Stimulated activated CD8-positive, alpha-beta memory T cell treated with anti-CD3 and anti-CD28 coated beads, Interleukin-4, amount 100 ng/mL, for 24 hours (primary cell): ENCODE data around the gene NUDT15.
"Not testable (repeated sequence)": the region's sequence is repeated elsewhere in the genome, so short reads cannot be mapped to it uniquely, and the experiment has no call there.

Experiments
- DNase-seq: peaks from one replicate; pipeline ENCODE4 v3.0.0-alpha.2; 2020; ENCODE audit warnings: low read depth

Gene NUDT15

GRCh38 chr13:48037346-48038173 lies at the start of gene NUDT15:
Gene NUDT15 (plus strand): TSS chr13:48037726. CDS start chr13:48037747, 21 bp downstream.
- peak; percentile 87 for DNase-seq

DNA sequence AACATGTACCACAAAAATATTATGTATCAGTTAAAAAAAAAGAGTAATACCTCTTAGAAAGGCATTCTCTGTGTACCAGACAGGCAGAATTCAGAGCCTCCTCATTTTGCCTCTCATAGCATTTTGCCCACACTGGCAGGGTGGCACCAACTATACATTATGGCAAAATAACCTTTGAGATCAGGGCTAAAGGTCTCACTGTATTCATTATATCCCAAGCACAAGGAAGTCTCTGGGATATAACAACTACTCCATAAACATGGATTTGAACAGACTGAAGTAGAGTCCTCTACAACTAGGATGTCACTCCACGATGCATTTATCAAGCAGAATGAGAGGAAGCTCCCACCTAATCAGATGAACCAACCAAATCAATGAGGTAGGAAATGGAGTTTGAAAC lies 47.1 kb upstream of the NUDT15 start:
- DNase-seq, result no peak

DNA sequence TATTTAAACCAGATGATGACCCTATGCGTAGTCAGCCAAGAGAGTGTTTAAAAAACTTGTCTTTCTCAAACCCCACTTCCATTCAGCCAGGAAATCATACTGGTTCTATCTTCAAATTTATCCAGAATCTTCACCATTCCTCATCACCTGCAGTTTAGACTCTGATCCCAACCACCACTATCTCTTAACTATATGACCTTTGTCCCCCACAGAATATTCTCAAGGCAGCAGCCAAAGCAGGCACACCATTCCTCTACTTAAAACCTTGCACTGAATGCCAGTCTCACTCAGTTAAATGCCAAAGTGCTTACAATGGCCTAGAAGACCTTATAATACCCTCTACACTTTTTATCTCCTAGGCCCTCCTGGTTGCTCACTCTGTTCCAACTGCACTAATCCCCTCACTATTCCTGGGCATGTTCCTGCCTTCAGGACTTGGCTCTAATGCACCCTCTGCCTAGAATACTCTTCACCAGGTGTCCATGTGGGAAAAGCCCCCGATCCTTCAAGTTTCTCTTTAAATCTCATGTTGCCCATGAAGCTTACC lies 46.5 kb upstream of the NUDT15 start:
- DNase-seq, result no peak

DNA sequence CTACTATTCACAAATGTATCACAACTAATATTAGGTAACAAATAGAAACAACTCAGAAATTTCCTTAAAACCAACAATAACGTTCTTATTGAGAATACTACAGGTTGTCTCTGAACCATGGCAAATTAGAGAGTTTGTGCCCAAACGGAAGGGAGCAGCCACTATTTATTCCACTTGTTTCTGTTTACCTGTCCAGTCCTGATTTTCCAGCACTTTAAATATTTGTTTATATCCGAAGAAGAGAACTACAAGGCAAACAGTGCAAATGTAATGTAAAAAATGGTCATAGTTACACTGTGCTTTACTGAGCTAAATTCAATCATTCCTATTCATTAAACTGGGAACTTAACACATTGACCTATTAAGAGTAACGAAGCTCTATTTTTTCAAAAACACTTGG lies 45.7 kb upstream of the NUDT15 start:
- DNase-seq, result no peak

DNA sequence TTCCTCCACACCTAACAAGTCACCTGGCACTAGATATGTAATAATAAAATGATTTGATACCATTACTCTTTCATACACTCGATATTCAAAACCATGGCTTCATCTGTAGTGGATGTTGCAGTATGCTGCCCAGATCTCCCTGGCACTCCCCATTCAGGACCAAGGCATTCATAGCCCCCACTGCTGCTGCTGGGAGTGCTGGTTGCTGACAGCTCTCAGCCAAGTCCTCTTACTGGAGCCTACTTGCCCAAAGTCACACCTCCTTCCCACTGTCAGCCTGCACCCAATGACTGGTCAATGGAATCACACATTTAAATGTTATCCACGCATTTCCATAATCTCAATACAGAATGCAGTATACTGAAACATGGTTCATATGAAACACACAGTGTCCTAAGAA lies 40.1 kb upstream of the NUDT15 start:
- no peak for DNase-seq

- DNase-seq, result no peak
Observed at GRCh38 chr13:47999973-48000372, 37.6 kb upstream of the NUDT15 start.

DNA sequence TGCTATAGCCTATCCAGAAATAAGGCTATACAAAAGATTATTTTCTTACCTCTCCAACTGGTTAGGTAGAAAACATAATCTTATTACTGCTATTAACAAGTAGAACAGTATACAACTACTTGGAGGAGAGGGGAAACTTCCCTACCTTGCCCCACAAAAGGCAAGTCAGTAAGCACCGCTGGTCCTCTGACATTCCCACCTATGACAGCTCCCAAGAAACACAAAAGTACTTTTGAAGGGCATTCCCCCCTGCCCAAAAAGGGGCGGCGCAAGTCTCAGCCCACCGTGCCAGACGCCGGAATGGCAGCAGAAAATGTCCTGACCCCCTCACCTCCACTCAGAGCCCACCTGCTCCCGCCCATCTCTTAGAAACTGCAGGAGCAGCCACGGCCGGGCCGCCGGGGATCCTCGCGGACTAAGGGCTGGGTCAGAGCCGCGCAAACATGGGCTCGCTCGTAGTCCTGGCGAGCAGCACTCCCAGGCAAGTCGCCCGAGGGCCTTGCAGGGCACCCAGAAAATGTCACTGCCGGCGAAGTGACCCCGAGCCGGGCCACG lies 36.9 kb upstream of the NUDT15 start:
- peak; percentile 7 for DNase-seq

DNA sequence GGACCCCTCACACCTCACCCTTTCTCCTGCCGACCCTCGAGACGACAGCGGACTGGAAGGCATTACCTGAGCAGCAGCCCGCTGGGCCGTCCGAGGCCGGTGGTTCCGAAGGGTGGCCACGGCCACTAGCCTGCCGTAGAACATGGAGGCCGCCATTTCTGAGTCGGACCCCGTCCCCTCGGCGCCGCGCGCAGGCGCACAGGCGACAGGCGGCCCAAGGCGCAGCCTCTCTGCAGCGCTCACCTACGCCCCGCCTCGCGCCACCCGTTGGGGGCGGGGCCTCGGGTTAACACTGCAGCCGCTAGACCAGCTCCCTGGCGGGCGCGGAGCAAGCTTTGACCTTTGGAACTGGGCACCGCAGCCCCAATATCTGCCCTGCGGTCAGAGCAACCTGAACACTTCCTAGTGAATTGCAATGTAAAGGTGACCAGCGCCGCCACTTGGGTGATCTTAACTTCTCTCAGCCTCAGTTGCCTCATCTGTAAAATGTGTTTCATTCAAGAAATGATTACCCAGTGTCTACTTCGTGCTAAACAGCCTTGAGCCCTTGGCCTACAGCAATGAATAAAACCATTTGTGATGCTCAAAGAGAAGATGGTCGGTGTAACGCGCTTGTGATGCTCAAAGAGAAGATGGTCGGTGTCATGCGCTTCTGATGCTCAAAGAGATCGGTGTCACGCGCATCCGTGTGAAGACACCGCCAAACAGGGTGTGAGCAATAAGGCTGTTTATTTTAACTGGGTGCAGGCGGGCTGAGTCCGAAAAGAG lies 36.2 kb upstream of the NUDT15 start, which contains the start of gene SUCLA2:
Gene SUCLA2 (minus strand): TSS at position 160 of the 768 bp plus-strand sequence. CDS start 4 bp downstream, at position 156.
- DNase-seq, result peak; percentile 89

DNA sequence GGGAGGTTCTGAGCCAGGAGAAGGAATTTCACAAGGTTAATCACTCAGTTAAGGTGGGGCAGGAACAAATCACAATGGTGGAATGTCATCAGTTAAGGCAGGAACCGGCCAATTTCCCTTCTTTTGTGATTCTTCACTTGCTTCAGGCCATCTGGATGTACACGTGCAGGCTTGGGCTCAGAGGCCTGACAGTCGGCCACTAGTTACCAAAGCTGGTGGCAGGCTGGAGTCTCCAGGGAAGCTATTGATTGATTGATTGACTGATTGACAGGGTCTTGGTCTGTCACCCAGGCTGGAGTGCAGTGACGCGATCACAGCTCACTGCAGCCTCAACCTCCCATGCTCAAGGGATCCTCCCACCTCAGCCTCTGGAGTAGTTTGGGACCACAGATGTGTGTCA lies 35.5 kb upstream of the NUDT15 start:
- not testable (repeated sequence) for DNase-seq

DNA sequence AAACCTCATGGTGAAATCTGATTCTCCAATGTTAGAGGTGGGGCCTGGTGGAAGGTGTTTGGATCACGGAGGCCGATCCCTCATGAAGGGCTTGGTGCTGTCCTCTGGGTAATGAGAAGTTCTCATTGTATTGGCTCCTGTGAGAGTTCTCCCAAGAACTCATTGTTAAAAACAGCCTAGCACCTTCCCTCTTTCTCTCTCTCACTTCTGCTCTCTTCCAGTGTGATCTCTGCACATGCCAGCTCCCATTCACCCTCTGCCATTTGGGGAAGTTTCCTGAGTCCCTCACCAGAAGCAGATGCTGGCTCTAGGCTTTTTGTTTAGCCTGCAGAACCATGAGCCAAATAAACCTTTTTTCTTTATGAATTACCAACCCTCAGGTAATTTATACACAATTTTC lies 33.3 kb upstream of the NUDT15 start:
- no peak for DNase-seq

DNA sequence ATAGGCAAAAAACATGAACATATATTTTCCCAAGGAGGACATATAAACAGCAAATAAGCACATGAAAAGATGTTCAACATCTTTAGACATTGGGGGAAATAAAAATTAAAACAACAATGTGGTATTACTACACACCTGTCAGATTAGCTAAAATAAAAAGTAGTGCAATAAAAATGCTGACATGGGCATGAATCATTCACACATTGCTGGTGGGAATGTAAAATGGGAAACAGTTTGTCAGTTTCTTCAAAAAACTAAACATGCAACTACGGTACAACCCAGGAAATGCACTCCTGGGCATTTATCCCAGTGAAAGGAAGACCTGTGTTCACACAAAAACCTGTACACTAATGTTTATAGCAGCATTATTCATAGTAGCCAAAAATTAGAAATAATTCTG lies 31.1 kb upstream of the NUDT15 start:
- DNase-seq, result no peak

- no peak for DNase-seq
Observed at GRCh38 chr13:48009284-48009683, 28.2 kb upstream of the NUDT15 start.

- no peak for DNase-seq
Observed at GRCh38 chr13:48010698-48011097, 26.8 kb upstream of the NUDT15 start.

DNA sequence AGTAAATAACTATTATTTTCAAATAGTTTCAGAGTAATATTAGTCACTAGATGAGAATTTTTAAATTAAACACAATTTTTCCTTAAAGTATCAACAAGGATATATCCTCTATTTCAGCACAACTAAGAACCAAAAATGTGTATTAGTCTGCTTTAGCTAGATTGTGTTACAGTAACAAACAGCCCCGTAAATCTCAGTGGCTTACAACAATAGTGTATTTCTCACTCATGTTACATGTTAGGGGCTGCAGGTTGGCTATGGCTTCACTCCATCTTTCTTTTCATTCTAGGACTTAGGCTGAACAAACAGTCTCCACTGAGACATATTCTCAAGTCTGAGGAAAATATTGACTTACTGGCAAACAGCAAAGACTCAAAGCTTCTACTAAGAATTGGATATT lies 24.9 kb upstream of the NUDT15 start:
- DNase-seq, result no peak

- DNase-seq, result no peak
Observed at GRCh38 chr13:48014359-48014758, 23.2 kb upstream of the NUDT15 start.

GRCh38 chr13:48018637-48019036 lies 18.9 kb upstream of the NUDT15 start:
- DNase-seq, result no peak

GRCh38 chr13:48019796-48020195 lies 17.7 kb upstream of the NUDT15 start:
- DNase-seq, result no peak

GRCh38 chr13:48028066-48028465 lies 9.5 kb upstream of the NUDT15 start:
- no peak for DNase-seq

DNA sequence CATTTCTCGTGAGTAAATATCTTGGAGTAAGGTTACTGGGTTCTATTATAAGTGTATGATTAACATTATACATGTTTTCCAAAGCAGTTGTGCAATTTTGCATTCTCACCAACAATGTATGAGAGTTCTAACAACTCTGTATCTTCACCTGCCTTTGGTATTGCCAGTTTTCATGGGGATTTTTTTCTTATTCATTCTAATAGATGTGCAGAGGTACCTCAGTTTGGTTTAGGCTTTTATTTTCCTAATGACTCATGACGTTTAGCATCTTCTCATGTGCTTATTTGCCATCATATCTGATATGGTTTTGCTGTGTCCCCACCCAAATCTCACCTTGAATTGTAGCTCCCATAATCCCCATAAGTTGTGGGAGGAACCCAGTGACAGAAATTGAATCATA lies 7.7 kb upstream of the NUDT15 start:
- DNase-seq, result no peak

- no peak for DNase-seq
Observed at GRCh38 chr13:48038761-48039160, 1.2 kb downstream of the NUDT15 start.

- DNase-seq, result no peak
Observed at GRCh38 chr13:48040049-48040448, 2.5 kb downstream of the NUDT15 start.

DNA sequence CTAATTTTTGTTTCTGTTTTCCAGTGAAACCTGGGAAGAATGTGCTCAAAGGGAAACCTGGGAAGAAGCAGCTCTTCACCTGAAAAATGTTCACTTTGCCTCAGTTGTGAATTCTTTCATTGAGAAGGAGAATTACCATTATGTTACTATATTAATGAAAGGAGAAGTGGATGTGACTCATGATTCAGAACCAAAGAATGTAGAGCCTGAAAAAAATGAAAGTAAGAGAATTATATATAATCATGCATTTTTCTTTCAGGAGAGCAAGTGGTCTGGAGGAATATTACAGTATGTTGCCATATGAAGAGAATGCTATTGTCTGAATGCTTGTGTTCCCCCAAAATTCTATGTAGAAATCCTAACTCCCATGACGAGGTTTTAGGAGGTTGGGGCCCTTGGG lies 3.4 kb downstream of the NUDT15 start:
- no peak for DNase-seq

- no peak for DNase-seq
Observed at GRCh38 chr13:48042894-48043293, 5.4 kb downstream of the NUDT15 start.
